ENCODE measurements around the gene IGFBP6.

Gene IGFBP6

GRCh38 chr12:53059434-53060063 lies 37.9 kb upstream of the IGFBP6 start:
- no peak for DNase-seq

GRCh38 chr12:53060064-53060720 lies 37.3 kb upstream of the IGFBP6 start:
- peak; percentile 30 for DNase-seq

GRCh38 chr12:53060721-53061276 lies 36.7 kb upstream of the IGFBP6 start:
- DNase-seq = peak; percentile 36

- peak; percentile 37 for DNase-seq
Measured at GRCh38 chr12:53061404-53062010, 36.0 kb upstream of the IGFBP6 start.

GRCh38 chr12:53062011-53062961 lies 35.2 kb upstream of the IGFBP6 start:
- DNase-seq = peak; percentile 42

- peak; percentile 30 for DNase-seq
Measured at GRCh38 chr12:53062977-53063707, 34.3 kb upstream of the IGFBP6 start.

- DNase-seq = peak; percentile 78
Measured at GRCh38 chr12:53063708-53064612, 33.5 kb upstream of the IGFBP6 start.

- DNase-seq = peak; percentile 37
Measured at GRCh38 chr12:53064613-53065436, 32.6 kb upstream of the IGFBP6 start.

GRCh38 chr12:53065470-53065869 lies 32.0 kb upstream of the IGFBP6 start:
- peak; percentile 47 for DNase-seq

GRCh38 chr12:53065975-53066931 lies 31.2 kb upstream of the IGFBP6 start:
- peak; percentile 88 for DNase-seq

GRCh38 chr12:53067074-53067992 lies 30.1 kb upstream of the IGFBP6 start:
- DNase-seq = no peak

- DNase-seq = peak; percentile 15
Measured at GRCh38 chr12:53067993-53068770, 29.3 kb upstream of the IGFBP6 start.

- peak; percentile 37 for DNase-seq
Measured at GRCh38 chr12:53068811-53069585, 28.5 kb upstream of the IGFBP6 start.

- DNase-seq = peak; percentile 84
Measured at GRCh38 chr12:53069621-53070410, 27.7 kb upstream of the IGFBP6 start.

GRCh38 chr12:53070877-53071492 lies 26.5 kb upstream of the IGFBP6 start:
- peak; percentile 43 for DNase-seq

Measured in right hindlimb (tissue), 1 donor.